Heart left ventricle (tissue), 13 donors: ENCODE measurements around the gene HSF5.

Experiments
- CTCF ChIP-seq, 12 donors: fragments of 200-600 bp; sonication (generic) in 4 of 12; IDR thresholded peaks; one replicate each; pipeline versions ENCODE4 v1.5.0 to v1.8.0; 2018 to 2022; ENCODE audit warnings: antibody characterized with exemption in 12 of 12, mild to moderate bottlenecking in 5 of 12
- POLR2A ChIP-seq, 2 donors: fragments of 450-650 bp; IDR thresholded peaks; one replicate each; pipeline ENCODE4 v1.6.1; 2017; ENCODE audit warnings: antibody characterized with exemption in 2 of 2, mild to moderate bottlenecking in 2 of 2, moderate library complexity in 2 of 2
- donor health status: ischemic (EF 13 %, LVEDD 7.1; RV severe dilation, severe dysfunction).
- donor health status: DM: no; HTN: yes; CAD: no.
- donor health status: DM: no; HTN: no; CAD: no.
- donor health status: ischemic (EF 25% LVEDD 6.9; RV normal size, moderate dysfunction).
- donor health status: ischemic (EF 25% LVEDD 5.7; RV mildly dilated, moderate dysfunction).
- donor health status: ischemic (EF 35%, LVEDD 5.7; RV mildly dilated, moderate dysfunction).
- donor health status: nonischemic (EF 11% LVEDD 7.7; RV severe dilation, severe dysfunction).
- donor health status: DM: yes; HTN: yes; CAD: no.
- donor health status: PGD.
- donor health status: ischemic (EF 29% LVEDD 5.4; RV normal size, mild dysfunction).
- donor health status: nonischemic (EF 23%, LVEDD 6.1; RV moderate dilation, normal function).

GRCh38 chr17:58521680-58522079, 33.5 kb upstream of the HSF5 start:
- TF ChIP-seq POLR2A (IDR thresholded peaks at IDR 0.05): no peak
- TF ChIP-seq CTCF (IDR thresholded peaks at IDR 0.05): no peak
